Neural cell (in vitro differentiated cells): Measurements from ENCODE around the gene GPATCH4. TPM values are rescaled to one million over a fixed set of nuclear protein-coding genes. Genes with fewer than 3 reads are reported as not detected.

Experiments used
- H2AFZ ChIP-seq: fragments of 200-600, 300-800 bp; sonication (generic), shearing (Covaris generic); 2 replicates; pipeline ENCODE4 v1.6.0; 2014; ENCODE audit warnings: low read depth, mild to moderate bottlenecking, antibody characterized with exemption, low read length, moderate library complexity
- H3F3A ChIP-seq: fragments of 200-600 bp; shearing (Covaris generic); 2 replicates; pipeline ENCODE4 v1.6.1; 2016; ENCODE audit warnings: mild to moderate bottlenecking, moderate library complexity, mixed read lengths, antibody characterized with exemption, low read length; ENCODE audit not compliant: insufficient read depth, poor library complexity, severe bottlenecking
- H3K27ac ChIP-seq: fragments of 200-600, 300-800 bp; sonication (generic), shearing (Covaris generic); 2 replicates; pipeline ENCODE4 v1.5.1; 2014; ENCODE audit warnings: mild to moderate bottlenecking, low read length, moderate library complexity
- H3K27me3 ChIP-seq: fragments of 300-800, 200-600 bp; sonication (generic), shearing (Covaris generic); 2 replicates; pipeline ENCODE4 v1.6.0; 2014; ENCODE audit warnings: mild to moderate bottlenecking, low read depth, low read length, moderate library complexity; ENCODE audit not compliant: insufficient read depth
- H3K36me3 ChIP-seq: fragments of 300-800, 200-600 bp; sonication (generic), shearing (Covaris generic); 2 replicates; pipeline ENCODE4 v1.5.1; 2014; ENCODE audit warnings: mild to moderate bottlenecking, antibody characterized with exemption, low read length, moderate library complexity; ENCODE audit not compliant: insufficient read depth
- H3K4me2 ChIP-seq: fragments of 300-800, 200-600 bp; sonication (generic), shearing (Covaris generic); 2 replicates; pipeline ENCODE4 v1.6.0; 2014; ENCODE audit warnings: mild to moderate bottlenecking, low read length
- H3K4me3 ChIP-seq: fragments of 300-800, 200-600 bp; sonication (generic), shearing (Covaris generic); 2 replicates; pipeline ENCODE4 v1.5.1; 2014; ENCODE audit warnings: mild to moderate bottlenecking, low read length, moderate library complexity
- H3K79me2 ChIP-seq: fragments of 200-600 bp; shearing (Covaris generic); replicated peaks from 2 replicates; pipeline ENCODE4 v1.6.0; 2014; ENCODE audit warnings: mild to moderate bottlenecking, low read length, moderate library complexity; ENCODE audit not compliant: insufficient read depth
- H3K9ac ChIP-seq: fragments of 300-800, 200-600 bp; sonication (generic), shearing (Covaris generic); 2 replicates; pipeline ENCODE4 v1.6.1; 2016; ENCODE audit warnings: mild to moderate bottlenecking, low read length, mixed read lengths
- H3K9me2 ChIP-seq: fragments of 200-600 bp; shearing (Covaris generic); 2 replicates; pipeline ENCODE4 v1.6.1; 2016; ENCODE audit warnings: mild to moderate bottlenecking, low read length, mixed read lengths; ENCODE audit not compliant: insufficient read depth
- H3K9me3 ChIP-seq: fragments of 200-600, 300-800 bp; sonication (generic), shearing (Covaris generic); 2 replicates; pipeline ENCODE4 v1.6.1; 2016; ENCODE audit warnings: mild to moderate bottlenecking, mixed run types, low read length, moderate library complexity, mixed read lengths
- H4K20me1 ChIP-seq: fragments of 200-600 bp; shearing (Covaris generic); 2 replicates; pipeline ENCODE4 v1.6.1; 2016; ENCODE audit warnings: mild to moderate bottlenecking, mixed run types; ENCODE audit not compliant: insufficient read depth
- EP300 ChIP-seq: fragments of 450-650 bp; conservative IDR thresholded peaks from 2 replicates; pipeline ENCODE4 v1.6.1; 2014; ENCODE audit warnings: antibody characterized with exemption, mild to moderate bottlenecking, moderate library complexity; ENCODE audit not compliant: poor library complexity, severe bottlenecking
- EZH2 ChIP-seq: fragments of 200-600, 300-800 bp; shearing (Covaris generic), sonication (generic); IDR thresholded peaks from 2 replicates; pipeline ENCODE4 v1.6.1; 2014; ENCODE audit warnings: antibody characterized with exemption, low read length, borderline replicate concordance, mild to moderate bottlenecking; ENCODE audit not compliant: insufficient read depth, poor library complexity, severe bottlenecking
- MXI1 ChIP-seq: fragments of 450-650 bp; conservative IDR thresholded peaks from 2 replicates; pipeline ENCODE4 v1.6.1; 2014; ENCODE audit warnings: antibody characterized with exemption, mild to moderate bottlenecking; ENCODE audit not compliant: poor library complexity, severe bottlenecking
- POLR2AphosphoS5 ChIP-seq: IDR thresholded peaks from 2 replicates; pipeline ENCODE4 v1.6.1; 2012
- RAD21 ChIP-seq: fragments of 450-650 bp; conservative IDR thresholded peaks from 2 replicates; pipeline ENCODE4 v1.6.1; 2014; ENCODE audit warnings: antibody characterized with exemption, mild to moderate bottlenecking, moderate library complexity
- REST ChIP-seq: IDR thresholded peaks from 2 replicates; pipeline ENCODE4 v1.6.1; 2012; ENCODE audit warnings: borderline replicate concordance
- SMC3 ChIP-seq: fragments of 450-650 bp; conservative IDR thresholded peaks from 2 replicates; pipeline ENCODE4 v1.6.1; 2014; ENCODE audit warnings: antibody characterized with exemption, mild to moderate bottlenecking, moderate library complexity; ENCODE audit not compliant: poor library complexity
- TAF1 ChIP-seq: IDR thresholded peaks from 2 replicates; pipeline ENCODE4 v1.6.1; 2012; ENCODE audit warnings: low read depth
- polyA plus RNA-seq: library from polyadenylated mRNA; depleted of rRNA; stranded (reverse); fragments of >200 nt; gene quantifications from 2 replicates; pipeline ENCODE4 v1.2.3, GENCODE V29; 2014
- TF ChIP-seq, protein P1 (sequence below): fragments of 450-650 bp; IDR thresholded peaks from 2 replicates; pipeline ENCODE4 v1.5.1; 2014; ENCODE audit warnings: antibody characterized with exemption, mild to moderate bottlenecking, moderate library complexity; ENCODE audit not compliant: poor library complexity, severe bottlenecking

GPATCH4 gene
- polyA plus RNA-seq, 1 donor from 2014 or later = 3.9 TPM

- H3K4me2 ChIP-seq = no peak overlapping the region
- H3K27me3 ChIP-seq = no peaks in the 10 kb centered on the region
- no peaks in the 10 kb centered on the region for H3K79me2 ChIP-seq
- H3K36me3 ChIP-seq = no peaks in the 10 kb centered on the region
- no peak overlapping the region for H2AFZ ChIP-seq
- no peak overlapping the region for H3K4me3 ChIP-seq
- H3K9me3 ChIP-seq = no peaks in the 10 kb centered on the region
- TF ChIP-seq EP300 = no peak
- no peak for TF ChIP-seq RAD21
- TF ChIP-seq REST = no peak
- no peak for TF ChIP-seq MXI1
- no peak for TF ChIP-seq POLR2AphosphoS5
- TF ChIP-seq, protein P1, sequence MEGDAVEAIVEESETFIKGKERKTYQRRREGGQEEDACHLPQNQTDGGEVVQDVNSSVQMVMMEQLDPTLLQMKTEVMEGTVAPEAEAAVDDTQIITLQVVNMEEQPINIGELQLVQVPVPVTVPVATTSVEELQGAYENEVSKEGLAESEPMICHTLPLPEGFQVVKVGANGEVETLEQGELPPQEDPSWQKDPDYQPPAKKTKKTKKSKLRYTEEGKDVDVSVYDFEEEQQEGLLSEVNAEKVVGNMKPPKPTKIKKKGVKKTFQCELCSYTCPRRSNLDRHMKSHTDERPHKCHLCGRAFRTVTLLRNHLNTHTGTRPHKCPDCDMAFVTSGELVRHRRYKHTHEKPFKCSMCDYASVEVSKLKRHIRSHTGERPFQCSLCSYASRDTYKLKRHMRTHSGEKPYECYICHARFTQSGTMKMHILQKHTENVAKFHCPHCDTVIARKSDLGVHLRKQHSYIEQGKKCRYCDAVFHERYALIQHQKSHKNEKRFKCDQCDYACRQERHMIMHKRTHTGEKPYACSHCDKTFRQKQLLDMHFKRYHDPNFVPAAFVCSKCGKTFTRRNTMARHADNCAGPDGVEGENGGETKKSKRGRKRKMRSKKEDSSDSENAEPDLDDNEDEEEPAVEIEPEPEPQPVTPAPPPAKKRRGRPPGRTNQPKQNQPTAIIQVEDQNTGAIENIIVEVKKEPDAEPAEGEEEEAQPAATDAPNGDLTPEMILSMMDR = no peak
- no peak for TF ChIP-seq SMC3
- TF ChIP-seq EZH2 = no peak
- H3K27ac ChIP-seq = no peak overlapping the region
- no peaks in the 10 kb centered on the region for H3F3A ChIP-seq
- no peak overlapping the region for H3K9ac ChIP-seq
- no peaks in the 10 kb centered on the region for H3K9me2 ChIP-seq
- no peaks in the 10 kb centered on the region for H4K20me1 ChIP-seq
Measured at GRCh38 chr1:156550346-156550745, 50.9 kb downstream of the GPATCH4 start.

- no peaks in the 10 kb centered on the region for H3K9me3 ChIP-seq
- no peaks in the 10 kb centered on the region for H3F3A ChIP-seq
- TF ChIP-seq, protein P1 = no peak
- TF ChIP-seq EP300 (no peak), TAF1 (no peak), SMC3 (no peak)
- no peaks in the 10 kb centered on the region for H3K36me3 ChIP-seq
- H3K27me3 ChIP-seq = no peaks in the 10 kb centered on the region
- no peaks in the 10 kb centered on the region for H3K79me2 ChIP-seq
- H4K20me1 ChIP-seq = no peaks in the 10 kb centered on the region
- H2AFZ ChIP-seq = no peak overlapping the region
- H3K9me2 ChIP-seq = no peaks in the 10 kb centered on the region
- no peak overlapping the region for H3K4me3 ChIP-seq
- H3K9ac ChIP-seq = no peak overlapping the region
- no peak overlapping the region for H3K27ac ChIP-seq
- no peak overlapping the region for H3K4me2 ChIP-seq
Measured at GRCh38 chr1:156549831-156550230, 51.4 kb downstream of the GPATCH4 start.
